ENCODE results near the gene CYP4F11. TPM values are rescaled to one million over a fixed set of nuclear protein-coding genes. Genes with fewer than 3 reads are reported as not detected.
A peak's percentile ranks its signal among the peaks of the same experiment; 100 is the strongest.

The CYP4F11 gene
- total RNA-seq = 10 to 100 TPM; 55.3 to 95.8 (median 84.5) TPM
- long read RNA-seq, partial matches to known transcripts = 2 of 8 reads
- long read RNA-seq, other reads (novel, unspliced or antisense) = 1 of 8 reads

- H3K27ac ChIP-seq = peak within 1 kb of the TSS; percentile 70 to 94 (median 84)
- H3K27me3 ChIP-seq = no peaks in the 10 kb centered on the region
- peaks cover 0 to 19% (median 6%) of the 10 kb centered on the region in 4 donors for H3K4me1 ChIP-seq
- no peaks in the 10 kb centered on the region for H3K9me3 ChIP-seq
- ATAC-seq = peak; percentile 85 to 88 (median 86)
- WGBS (ENCODE audit: insufficient coverage, low coverage, low lambda C conversion rate, missing lambda C conversion rate) = 15% methylated on average over 3 of the region's 10 CpGs
- DNase-seq = peak; percentile 94 to 97 (median 96)
- TF ChIP-seq CTCF (IDR thresholded peaks at IDR 0.05) (no peak), POLR2A (IDR thresholded peaks at IDR 0.05) (peak; percentile 72)
- peaks cover 0 to 3% (median 0%) of the 10 kb centered on the region in 4 donors for H3K36me3 ChIP-seq
- intact Hi-C loops (cut with DNase I) = no loop called here
- H3K4me3 ChIP-seq = peak within 1 kb of the TSS; percentile 51 to 83 (median 74)
Measured at GRCh38 chr19:15934332-15935078, at the start of gene CYP4F11. Gene CYP4F11 (minus strand): TSS chr19:15934529. CDS start chr19:15934408, 121 bp downstream.

DNA sequence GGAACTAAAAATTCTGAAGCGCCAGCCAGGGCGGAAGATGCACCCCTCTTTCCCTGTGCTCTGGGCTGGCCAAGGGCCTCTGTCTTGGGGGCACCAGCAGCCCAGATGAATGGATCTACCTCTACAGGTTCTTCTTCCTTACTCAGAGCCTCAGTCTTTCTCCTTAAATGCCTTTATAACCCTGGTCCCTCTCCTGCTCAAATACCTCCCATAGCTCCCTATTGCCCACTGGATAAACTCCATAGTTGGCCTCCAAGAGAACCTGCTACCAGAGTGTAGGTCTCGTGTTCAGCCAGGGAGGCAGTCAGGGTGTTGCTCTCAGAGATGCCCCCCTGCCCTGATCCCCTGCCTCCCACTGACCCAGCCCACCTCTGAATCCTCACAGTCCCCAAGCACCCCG lies 45.0 kb upstream of the CYP4F11 start:
- 93% methylated on average over 3 of the region's 4 CpGs for WGBS (ENCODE audit: insufficient coverage, low coverage, low lambda C conversion rate, missing lambda C conversion rate)
- ATAC-seq = no peak
- intact Hi-C loops (cut with DNase I) = no loop called here
- Histone ChIP-seq H3K4me1 (no peaks in the 10 kb centered on the region), H3K36me3 (no peaks in the 10 kb centered on the region), H3K9me3 (no peaks in the 10 kb centered on the region), H3K27me3 (no peaks in the 10 kb centered on the region), H3K27ac (no peak overlapping the region), H3K4me3 (no peak overlapping the region)
- no peak for DNase-seq
- TF ChIP-seq POLR2A (IDR thresholded peaks at IDR 0.05) (no peak), CTCF (IDR thresholded peaks at IDR 0.05) (no peak)

DNA sequence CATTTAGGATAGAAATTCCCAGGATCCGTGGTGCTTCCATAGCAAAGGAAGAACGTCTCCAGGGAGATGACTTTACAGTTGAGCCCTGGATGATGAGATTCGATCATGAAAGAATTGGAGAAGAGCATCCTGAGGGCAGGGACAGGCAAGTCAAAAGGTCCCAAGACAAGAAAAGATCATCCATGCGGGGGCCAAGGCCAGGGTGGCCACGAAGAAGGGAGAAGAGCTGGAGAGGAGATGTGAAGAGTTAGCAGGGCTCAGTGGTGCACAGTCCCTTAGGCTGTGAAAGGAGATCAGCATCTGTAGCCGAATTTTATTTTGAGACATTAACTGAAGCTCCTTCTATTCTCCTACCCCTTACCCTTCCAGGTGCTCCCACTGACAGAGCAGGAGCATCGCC lies 43.4 kb upstream of the CYP4F11 start:
- intact Hi-C loops (cut with DNase I) = no loop called here
- 35% methylated on average over 6 of the region's 7 CpGs for WGBS (ENCODE audit: insufficient coverage, low coverage, low lambda C conversion rate, missing lambda C conversion rate)
- no peak for TF ChIP-seq POLR2A (IDR thresholded peaks at IDR 0.05)
- no peak for TF ChIP-seq CTCF (IDR thresholded peaks at IDR 0.05)
- Histone ChIP-seq H3K36me3 (no peaks in the 10 kb centered on the region), H3K27me3 (no peaks in the 10 kb centered on the region), H3K4me1 (no peaks in the 10 kb centered on the region), H3K9me3 (no peaks in the 10 kb centered on the region), H3K4me3 (no peak overlapping the region), H3K27ac (no peak overlapping the region)
- ATAC-seq = no peak
- DNase-seq = no peak

DNA sequence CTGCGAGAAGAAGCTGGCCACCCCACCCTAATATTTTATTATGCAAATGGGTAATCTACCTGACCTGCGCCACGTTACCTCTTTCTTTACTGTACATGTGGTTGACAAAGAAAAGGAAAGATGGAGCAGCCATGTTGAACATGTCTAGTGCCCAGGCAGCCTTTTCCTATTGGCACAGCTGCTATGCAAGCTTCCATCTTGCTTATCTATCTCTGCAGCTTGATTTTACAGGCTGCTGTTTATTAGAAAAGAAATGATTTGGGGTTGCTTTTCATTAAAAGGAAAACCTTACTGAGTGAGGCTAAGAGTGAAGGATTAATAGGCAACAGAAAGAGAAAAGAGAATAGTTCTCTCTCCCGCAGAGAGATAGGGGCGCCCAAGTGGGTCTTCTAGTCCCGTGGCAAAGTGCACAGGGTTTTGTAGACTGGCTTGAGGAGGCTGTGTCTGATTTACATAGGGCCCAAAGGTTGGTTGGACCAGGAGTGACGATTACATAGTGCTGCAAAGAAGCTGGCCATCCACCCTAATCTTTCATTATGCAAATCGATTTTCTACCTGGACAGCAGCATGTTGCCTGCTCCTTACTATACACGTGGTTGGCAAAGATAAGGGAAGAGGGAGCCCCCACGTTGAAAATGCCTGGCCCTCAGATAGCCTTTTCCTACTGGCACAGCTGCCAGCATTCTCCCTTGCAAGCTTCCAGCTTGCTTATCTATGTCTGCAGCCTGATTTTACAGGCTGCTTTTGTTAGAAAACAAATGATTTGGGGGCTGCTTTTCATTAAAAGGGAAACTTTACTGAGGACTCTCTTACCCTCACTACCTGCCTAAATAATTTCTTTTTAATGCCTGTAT lies 42.7 kb upstream of the CYP4F11 start:
- 21% methylated on average over 8 of the region's 10 CpGs for WGBS (ENCODE audit: insufficient coverage, low coverage, low lambda C conversion rate, missing lambda C conversion rate)

More for the DNA sequence above, 42.7 kb upstream of the CYP4F11 start:
- no peak for ATAC-seq
- no peak overlapping the region for H3K27ac ChIP-seq
- no peak overlapping the region for H3K4me3 ChIP-seq
- DNase-seq = no peak
- H3K36me3 ChIP-seq = no peaks in the 10 kb centered on the region
- no peaks in the 10 kb centered on the region for H3K27me3 ChIP-seq
- no peaks in the 10 kb centered on the region for H3K4me1 ChIP-seq
- no peaks in the 10 kb centered on the region for H3K9me3 ChIP-seq
- no peak for TF ChIP-seq POLR2A (IDR thresholded peaks at IDR 0.05)
- no peak for TF ChIP-seq CTCF (IDR thresholded peaks at IDR 0.05)
- intact Hi-C loops (cut with DNase I) = no loop called here
